HCT116 (cell line): ENCODE measurements around the gene FCF1. TPM values are rescaled to one million over a fixed set of nuclear protein-coding genes. Genes with fewer than 3 reads are reported as not detected.

ENCODE experiments used
- ATAC-seq: fragments of 200-7000 bp; cut with Tn5 transposase; 2 replicates; pipeline ENCODE4 v1.9.1; 2020; ENCODE audit warnings: mild to moderate bottlenecking, moderate library complexity
- BruUV-seq: library from RNA; stranded (reverse); fragments of 400-500 nt; replicated peaks from 2 replicates; lab custom pipeline; 2021; lab: Mats Ljungman, UMichigan
- CTCF ChIA-PET: fragments of 300-600 bp; sonication (Branson Sonifier 250); formaldehyde crosslinking; loops from one replicate; lab custom pipeline; 2021; ENCODE audit warnings: antibody characterized with exemption; lab: Charles Lee
- POLR2A ChIA-PET: fragments of 300-600, 350-600 bp; sonication (Branson Sonifier 250); formaldehyde crosslinking; loops from one replicate; lab custom pipeline; 2021; ENCODE audit warnings: antibody characterized with exemption; lab: Charles Lee
- RAD21 ChIA-PET, 2 experiments: fragments of 300-600 bp; sonication (Branson Sonifier 250); formaldehyde crosslinking; loops; one replicate each; lab custom pipeline; 2023; ENCODE audit warnings: low total read pairs in 2 of 2; ENCODE audit not compliant: uncharacterized antibody in 2 of 2, unreplicated experiment in 2 of 2, low non-redundant PET in 1 of 2; lab: Charles Lee
- DNase-seq: peaks from one replicate; pipeline ENCODE4 v3.0.0-alpha.2; 2010; ENCODE audit warnings: low read depth, low spot score
- H2AFZ ChIP-seq: fragments of 200-600 bp; shearing (Covaris generic), sonication (generic); 2 replicates; pipeline ENCODE4 v1.6.1; 2017; ENCODE audit warnings: low read depth, mixed run types, mixed read lengths, antibody characterized with exemption, low read length; ENCODE audit not compliant: poor library complexity, severe bottlenecking
- H3K27ac ChIP-seq: 2 replicates; pipeline ENCODE4 v1.5.1; 2012; ENCODE audit warnings: low read depth, low read length
- H3K27me3 ChIP-seq: fragments of 200-600 bp; sonication (generic); 2 replicates; pipeline ENCODE4 v1.6.1; 2016; ENCODE audit warnings: mixed run types, low read length, mixed read lengths; ENCODE audit not compliant: insufficient read depth
- H3K36me3 ChIP-seq, 2 experiments: fragments of 200-500 bp in 1 of 2; fragments of 200-600 bp in 1 of 2; sonication (Bioruptor generic) in 1 of 2; sonication (generic) in 1 of 2; 2 replicates each; pipeline versions ENCODE4 v1.5.1 to v1.6.1; 2014 to 2016; ENCODE audit warnings: low read length in 2 of 2, inconsistent platforms in 1 of 2, mixed read lengths in 1 of 2, mixed run types in 1 of 2; ENCODE audit not compliant: insufficient read depth in 2 of 2, control insufficient read depth in 1 of 2
- H3K4me1 ChIP-seq, 2 experiments: fragments of 200-600 bp in 1 of 2; sonication (generic) in 1 of 2; 2 replicates each; pipeline versions ENCODE4 v1.5.1 to v1.6.1; 2012 to 2017; ENCODE audit warnings: low read length in 2 of 2, inconsistent platforms in 1 of 2, mild to moderate bottlenecking in 1 of 2, mixed read lengths in 1 of 2, mixed run types in 1 of 2, moderate library complexity in 1 of 2; ENCODE audit not compliant: insufficient read depth in 2 of 2, control insufficient read depth in 1 of 2
- H3K4me2 ChIP-seq: fragments of 200-600 bp; sonication (generic); 2 replicates; pipeline ENCODE4 v1.6.1; 2017; ENCODE audit warnings: mixed run types, low read length, mixed read lengths
- H3K4me3 ChIP-seq, 2 experiments: fragments of 200-600 bp in 1 of 2; sonication (generic) in 1 of 2; replicated peaks in 1 of 2; 2 replicates each; pipeline ENCODE4 v1.5.1; 2011 to 2016; ENCODE audit warnings: low read length in 2 of 2, control low read depth in 1 of 2, low read depth in 1 of 2, mild to moderate bottlenecking in 1 of 2, mixed read lengths in 1 of 2, mixed run types in 1 of 2
- H3K79me2 ChIP-seq: fragments of 200-600 bp; sonication (generic); 2 replicates; pipeline ENCODE4 v1.6.1; 2017; ENCODE audit warnings: mild to moderate bottlenecking, mixed run types, low read length, moderate library complexity, mixed read lengths; ENCODE audit not compliant: insufficient read depth
- H3K9ac ChIP-seq: fragments of 200-600 bp; sonication (generic); 2 replicates; pipeline ENCODE4 v1.6.1; 2016; ENCODE audit warnings: low read length, mixed read lengths
- H3K9me2 ChIP-seq: fragments of 200-600 bp; sonication (generic), shearing (Covaris generic); 2 replicates; pipeline ENCODE4 v1.6.1; 2017; ENCODE audit warnings: mixed run types, mild to moderate bottlenecking, moderate library complexity; ENCODE audit not compliant: insufficient read depth
- H3K9me3 ChIP-seq, 2 experiments: fragments of 200-500 bp in 1 of 2; fragments of 200-600 bp in 1 of 2; sonication (Bioruptor generic) in 1 of 2; sonication (generic) in 1 of 2; 2 replicates each; pipeline ENCODE4 v1.6.1; 2014 to 2017; ENCODE audit warnings: low read length in 2 of 2, mixed read lengths in 2 of 2, inconsistent platforms in 1 of 2, low read depth in 1 of 2, mild to moderate bottlenecking in 1 of 2, mixed run types in 1 of 2, moderate library complexity in 1 of 2; ENCODE audit not compliant: control insufficient read depth in 1 of 2, insufficient read depth in 1 of 2
- H4K20me1 ChIP-seq: fragments of 200-600 bp; sonication (generic), shearing (Covaris generic); 2 replicates; pipeline ENCODE4 v1.6.1; 2017; ENCODE audit warnings: mixed run types, mild to moderate bottlenecking, moderate library complexity; ENCODE audit not compliant: insufficient read depth
- CBX3 ChIP-seq: IDR thresholded peaks from 2 replicates; pipeline ENCODE4 v1.6.1; 2012; ENCODE audit warnings: low read depth
- ELF1 ChIP-seq: IDR thresholded peaks from 2 replicates; pipeline ENCODE4 v1.6.1; 2012; ENCODE audit warnings: low read depth, borderline replicate concordance
- EZH2phosphoT487 ChIP-seq: fragments of 200-600 bp; IDR thresholded peaks from 2 replicates; pipeline ENCODE4 v1.6.1; 2018; ENCODE audit warnings: antibody characterized with exemption, borderline replicate concordance
- FOSL1 ChIP-seq: IDR thresholded peaks from 2 replicates; pipeline ENCODE4 v1.6.1; 2012; ENCODE audit warnings: low read depth
- POLR2AphosphoS5 ChIP-seq: IDR thresholded peaks from 2 replicates; pipeline ENCODE4 v1.6.1; 2011; ENCODE audit warnings: mild to moderate bottlenecking, low read depth, low read length, moderate library complexity
- RAD21 ChIP-seq: IDR thresholded peaks from 2 replicates; pipeline ENCODE4 v1.6.1; 2012; ENCODE audit warnings: low read depth, mild to moderate bottlenecking
- SIN3A ChIP-seq: IDR thresholded peaks from 2 replicates; pipeline ENCODE4 v1.6.1; 2012; ENCODE audit warnings: low read depth
- SP1 ChIP-seq: IDR thresholded peaks from 2 replicates; pipeline ENCODE4 v1.6.1; 2012; ENCODE audit warnings: low read depth
- ZBTB33 ChIP-seq: IDR thresholded peaks from 2 replicates; pipeline ENCODE4 v1.6.1; 2011; ENCODE audit warnings: mild to moderate bottlenecking, low read length, moderate library complexity; ENCODE audit not compliant: insufficient replicate concordance; ENCODE audit errors: extremely low read depth
- intact Hi-C: fragments of 100-400 bp; cut with micrococcal nuclease; formaldehyde crosslinking; loops from 2 replicates; pipeline ENCODE4 v1.10.0; 2022
- total RNA-seq: library from RNA; stranded (reverse); gene quantifications from one replicate; pipeline ENCODE4 v1.2.1, GENCODE V29; 2021; ENCODE audit not compliant: unreplicated experiment
- TF ChIP-seq, protein P1 (sequence below), 3 experiments: fragments of 200-600 bp in 1 of 3; sonication (generic) in 1 of 3; IDR thresholded peaks in 2 of 3; conservative IDR thresholded peaks in 1 of 3; 2 replicates each; pipeline ENCODE4 v1.5.1; 2012 to 2017; ENCODE audit warnings: low read depth in 2 of 3, low read length in 2 of 3, antibody characterized with exemption in 1 of 3, borderline replicate concordance in 1 of 3, control low read depth in 1 of 3, mild to moderate bottlenecking in 1 of 3, mixed read lengths in 1 of 3, mixed run types in 1 of 3, moderate library complexity in 1 of 3; ENCODE audit not compliant: insufficient read depth in 1 of 3
- TF ChIP-seq, protein P2 (sequence below): IDR thresholded peaks from 2 replicates; pipeline ENCODE4 v1.6.1; 2012

FCF1 gene
- total RNA-seq, 1 experiment from 2014 or later = 69.0 TPM

- Histone ChIP-seq H3K4me2 (no peak overlapping the region), H4K20me1 (no peaks in the 10 kb centered on the region), H3K36me3 (peaks cover 24 to 37% of the 10 kb centered on the region in 2 experiments; a peak in 3 of 4 replicates), H3K4me3 (no peak overlapping the region), H3K79me2 (no peaks in the 10 kb centered on the region), H3K27ac (no peak overlapping the region), H3K27me3 (no peaks in the 10 kb centered on the region), H3K4me1 (no peaks in the 10 kb centered on the region), H3K9ac (no peak overlapping the region), H3K9me2 (no peaks in the 10 kb centered on the region), H3K9me3 (no peaks in the 10 kb centered on the region), H2AFZ (no peak overlapping the region)
- RAD21 ChIA-PET = no interaction called here
- BruUV-seq = no TSS peak
- CTCF ChIA-PET = no interaction called here
- intact Hi-C loops = no loop called here
- TF ChIP-seq EZH2phosphoT487 (no peak), ELF1 (no peak), RAD21 (no peak), POLR2AphosphoS5 (no peak)
- TF ChIP-seq, protein P1, sequence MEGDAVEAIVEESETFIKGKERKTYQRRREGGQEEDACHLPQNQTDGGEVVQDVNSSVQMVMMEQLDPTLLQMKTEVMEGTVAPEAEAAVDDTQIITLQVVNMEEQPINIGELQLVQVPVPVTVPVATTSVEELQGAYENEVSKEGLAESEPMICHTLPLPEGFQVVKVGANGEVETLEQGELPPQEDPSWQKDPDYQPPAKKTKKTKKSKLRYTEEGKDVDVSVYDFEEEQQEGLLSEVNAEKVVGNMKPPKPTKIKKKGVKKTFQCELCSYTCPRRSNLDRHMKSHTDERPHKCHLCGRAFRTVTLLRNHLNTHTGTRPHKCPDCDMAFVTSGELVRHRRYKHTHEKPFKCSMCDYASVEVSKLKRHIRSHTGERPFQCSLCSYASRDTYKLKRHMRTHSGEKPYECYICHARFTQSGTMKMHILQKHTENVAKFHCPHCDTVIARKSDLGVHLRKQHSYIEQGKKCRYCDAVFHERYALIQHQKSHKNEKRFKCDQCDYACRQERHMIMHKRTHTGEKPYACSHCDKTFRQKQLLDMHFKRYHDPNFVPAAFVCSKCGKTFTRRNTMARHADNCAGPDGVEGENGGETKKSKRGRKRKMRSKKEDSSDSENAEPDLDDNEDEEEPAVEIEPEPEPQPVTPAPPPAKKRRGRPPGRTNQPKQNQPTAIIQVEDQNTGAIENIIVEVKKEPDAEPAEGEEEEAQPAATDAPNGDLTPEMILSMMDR (IDR thresholded peaks at IDR 0.05 in 2 of 3, conservative IDR thresholded peaks at IDR 0.05 in 1 of 3; ENCODE audit: borderline replicate concordance in 1 of 3, insufficient read depth in 1 of 3, low read depth in 2 of 3, low read length in 2 of 3) = no peak
- DNase-seq (no peak), ATAC-seq (no peak)
- POLR2A ChIA-PET = no interaction called here
These were observed 37.7 kb upstream of the FCF1 start for GRCh38 chr14:74675219-74675618.

DNA sequence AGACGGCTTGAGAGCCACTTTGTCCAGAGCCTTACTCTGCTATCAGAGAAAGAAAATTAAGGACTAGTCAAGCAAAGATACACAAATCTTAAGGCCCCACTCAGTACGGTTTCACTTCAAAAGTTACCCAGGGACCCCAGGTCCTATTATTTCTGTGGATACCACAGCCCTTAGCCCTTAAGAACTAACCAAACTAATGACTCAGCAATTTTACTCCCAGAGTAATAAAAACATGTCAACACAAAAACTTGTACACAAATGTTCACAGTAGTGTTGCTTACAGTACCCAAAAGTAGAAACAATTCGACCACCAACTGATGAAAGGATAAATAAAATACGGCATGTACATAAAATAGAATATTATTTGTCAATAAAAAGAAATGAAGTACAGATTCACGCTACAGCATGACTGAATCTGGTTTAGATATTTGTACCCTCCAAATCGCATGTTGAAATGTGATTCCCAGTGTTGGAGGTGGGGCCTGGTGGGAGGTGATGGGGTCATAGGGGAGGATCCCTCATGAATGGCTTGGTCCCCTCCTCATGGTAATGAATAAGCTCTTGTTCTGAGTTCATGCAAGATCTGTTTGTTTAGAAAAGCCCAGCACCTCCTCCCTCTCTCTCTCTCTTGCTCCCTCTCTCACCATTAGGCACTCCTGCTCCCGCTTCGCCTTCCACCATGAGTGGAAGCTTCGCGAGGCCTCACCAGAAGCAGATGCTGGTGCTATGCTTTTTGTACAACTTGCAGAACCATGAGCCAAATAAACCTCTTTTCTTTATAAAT lies 30.6 kb upstream of the FCF1 start:
- H3K9ac ChIP-seq = no peak overlapping the region
- CTCF ChIA-PET = no interaction called here
- no peaks in the 10 kb centered on the region for H3K79me2 ChIP-seq
- H3K36me3 ChIP-seq = peaks cover 17 to 28% of the 10 kb centered on the region in 2 experiments
- intact Hi-C loops = no loop called here
- H3K9me3 ChIP-seq = no peaks in the 10 kb centered on the region
- H3K4me3 ChIP-seq = no peak overlapping the region
- no TSS peak for BruUV-seq
- no peaks in the 10 kb centered on the region for H3K27me3 ChIP-seq
- H3K27ac ChIP-seq = no peak overlapping the region
- H4K20me1 ChIP-seq = no peaks in the 10 kb centered on the region
- TF ChIP-seq FOSL1 = no peak
- no peak for TF ChIP-seq ELF1
- TF ChIP-seq SIN3A = no peak
- TF ChIP-seq SP1 = no peak
- TF ChIP-seq RAD21 = no peak
- TF ChIP-seq CBX3 = no peak
- no peak for TF ChIP-seq ZBTB33
- TF ChIP-seq, protein P2, sequence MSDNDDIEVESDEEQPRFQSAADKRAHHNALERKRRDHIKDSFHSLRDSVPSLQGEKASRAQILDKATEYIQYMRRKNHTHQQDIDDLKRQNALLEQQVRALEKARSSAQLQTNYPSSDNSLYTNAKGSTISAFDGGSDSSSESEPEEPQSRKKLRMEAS = no peak
- H3K4me2 ChIP-seq = no peak overlapping the region
- ATAC-seq (no peak), DNase-seq (no peak)
- H3K4me1 ChIP-seq = no peaks in the 10 kb centered on the region
- H2AFZ ChIP-seq = no peak overlapping the region
- H3K9me2 ChIP-seq = no peaks in the 10 kb centered on the region
- RAD21 ChIA-PET = no interaction called here
- POLR2A ChIA-PET = no interaction called here
